Smooth muscle cell (in vitro differentiated cells): ENCODE measurements around the gene CENPX. TPM values are rescaled to one million over a fixed set of nuclear protein-coding genes. Genes with fewer than 3 reads are reported as not detected.
A peak's percentile ranks its signal among the peaks of the same experiment; 100 is the strongest.

Experiments used
- DNase-seq: peaks from one replicate; lab custom pipeline; 2025; ENCODE audit not compliant: unreplicated experiment; lab: John Stamatoyannopoulos, UW
- H2AFZ ChIP-seq: fragments of 200-600 bp; sonication (generic); 2 replicates; pipeline ENCODE4 v1.6.0; 2016; ENCODE audit warnings: antibody characterized with exemption, low read depth, mild to moderate bottlenecking
- H3F3A ChIP-seq: fragments of 200-600 bp; sonication (generic); 2 replicates; pipeline ENCODE4 v1.6.0; 2017; ENCODE audit warnings: antibody characterized with exemption, low read depth
- H3K27ac ChIP-seq: fragments of 200-600 bp; sonication (generic); 2 replicates; pipeline ENCODE4 v1.5.1; 2016; ENCODE audit warnings: low read depth, mild to moderate bottlenecking
- H3K27me3 ChIP-seq: fragments of 200-600 bp; sonication (generic); 2 replicates; pipeline ENCODE4 v1.6.1; 2016; ENCODE audit warnings: low read depth, mild to moderate bottlenecking
- H3K36me3 ChIP-seq: fragments of 200-600 bp; sonication (generic); 2 replicates; pipeline ENCODE4 v1.5.1; 2016; ENCODE audit warnings: low read depth
- H3K4me1 ChIP-seq: fragments of 200-600 bp; sonication (generic); 2 replicates; pipeline ENCODE4 v1.5.1; 2016; ENCODE audit warnings: low read depth
- H3K4me2 ChIP-seq: fragments of 200-600 bp; sonication (generic); 2 replicates; pipeline ENCODE4 v1.6.0; 2016; ENCODE audit warnings: mild to moderate bottlenecking
- H3K4me3 ChIP-seq: fragments of 200-600 bp; sonication (generic); 2 replicates; pipeline ENCODE4 v1.5.1; 2016; ENCODE audit warnings: mild to moderate bottlenecking
- H3K79me2 ChIP-seq: fragments of 200-600 bp; sonication (generic); 2 replicates; pipeline ENCODE4 v1.6.0; 2016; ENCODE audit warnings: low read depth, mild to moderate bottlenecking
- H3K9ac ChIP-seq: fragments of 200-600 bp; sonication (generic); 2 replicates; pipeline ENCODE4 v1.6.0; 2016; ENCODE audit warnings: low read depth
- H3K9me3 ChIP-seq: fragments of 200-600 bp; sonication (generic); replicated peaks from 2 replicates; pipeline ENCODE4 v1.5.1; 2016; ENCODE audit warnings: low read depth
- H4K20me1 ChIP-seq: fragments of 200-600 bp; sonication (generic); 2 replicates; pipeline ENCODE4 v1.6.0; 2016; ENCODE audit warnings: low read depth
- CTCF ChIP-seq: fragments of 200-600 bp; sonication (generic); IDR thresholded peaks from 2 replicates; pipeline ENCODE4 v1.5.1; 2017; ENCODE audit warnings: borderline replicate concordance, mild to moderate bottlenecking, antibody characterized with exemption; ENCODE audit not compliant: insufficient read depth, poor library complexity, severe bottlenecking
- WGBS: methylation state at CpG from one replicate; pipeline ENCODE4 v1.1.7; 2016; ENCODE audit warnings: low lambda C conversion rate; 5-methylcytosine and 5-hydroxymethylcytosine counted together
- polyA plus RNA-seq: library from polyadenylated mRNA; unstranded; fragments of >200 nt; fragmentation: Nextera tagmentation; extraction: Ambion mirVana; gene quantifications from 2 replicates; pipeline ENCODE4 v1.2.1, GENCODE V29; 2016
- total RNA-seq: library from RNA; depleted of rRNA; stranded (reverse); fragments of >200 nt; gene quantifications from 2 replicates; pipeline ENCODE4 v1.2.3, GENCODE V29; 2014

Gene CENPX
- total and polyA plus RNA-seq, 2 experiments from 2014 or later: 44.6 to 57.5 TPM

GRCh38 chr17:82055023-82055964 is 32.6 kb upstream of the CENPX start:
- Histone ChIP-seq H2AFZ (no peak overlapping the region), H3K9me3 (no peaks in the 10 kb centered on the region), H3K36me3 (no peaks in the 10 kb centered on the region), H3K79me2 (peaks cover 23% of the 10 kb centered on the region), H3F3A (no peaks in the 10 kb centered on the region), H3K4me1 (peaks cover 16% of the 10 kb centered on the region), H3K9ac (no peak overlapping the region), H4K20me1 (peaks cover 7% of the 10 kb centered on the region), H3K4me2 (no peak overlapping the region), H3K4me3 (no peak overlapping the region), H3K27ac (no peak overlapping the region), H3K27me3 (no peaks in the 10 kb centered on the region)
- WGBS: 94% methylated on average over 22 of the region's 26 CpGs
- no peak for TF ChIP-seq CTCF
- DNase-seq: no peak

- Histone ChIP-seq H3K27ac (no peak overlapping the region), H3K36me3 (no peaks in the 10 kb centered on the region), H3K4me1 (peaks cover 16% of the 10 kb centered on the region), H3F3A (no peaks in the 10 kb centered on the region), H2AFZ (no peak overlapping the region), H3K27me3 (no peaks in the 10 kb centered on the region), H3K4me2 (no peak overlapping the region), H3K9me3 (no peaks in the 10 kb centered on the region), H3K9ac (no peak overlapping the region), H3K79me2 (peaks cover 23% of the 10 kb centered on the region), H4K20me1 (peaks cover 7% of the 10 kb centered on the region), H3K4me3 (no peak overlapping the region)
- no peak for TF ChIP-seq CTCF
- WGBS: 96% methylated on average over 37 of the region's 38 CpGs
- DNase-seq: no peak
These were observed 31.8 kb upstream of the CENPX start for GRCh38 chr17:82054351-82055022.

- 97% methylated on average over 28 of the region's 28 CpGs for WGBS
These were observed 31.0 kb upstream of the CENPX start for GRCh38 chr17:82053556-82054263.

More at GRCh38 chr17:82053556-82054263, 31.0 kb upstream of the CENPX start:
- Histone ChIP-seq H3K27ac (no peak overlapping the region), H2AFZ (no peak overlapping the region), H3K4me3 (no peak overlapping the region), H3K27me3 (no peaks in the 10 kb centered on the region), H3K4me1 (peaks cover 16% of the 10 kb centered on the region), H3K4me2 (peak overlapping the region; percentile 91), H3K79me2 (peaks cover 23% of the 10 kb centered on the region), H3F3A (no peaks in the 10 kb centered on the region), H3K36me3 (no peaks in the 10 kb centered on the region), H4K20me1 (peaks cover 7% of the 10 kb centered on the region), H3K9ac (no peak overlapping the region), H3K9me3 (no peaks in the 10 kb centered on the region)
- TF ChIP-seq CTCF: no peak
- DNase-seq: no peak
